GM06990 (cell line): ENCODE measurements around the gene HYAL2.

Experiments used
- DNase-seq: peaks from one replicate; pipeline ENCODE4 v3.0.0-alpha.2; 2011; ENCODE audit not compliant: insufficient read length; ENCODE audit errors: extremely low read depth
- H3K27me3 ChIP-seq: replicated peaks from 2 replicates; pipeline ENCODE4 v1.6.0; 2011; ENCODE audit warnings: low read length; ENCODE audit not compliant: control insufficient read depth, insufficient read depth
- H3K36me3 ChIP-seq: 2 replicates; pipeline ENCODE4 v1.5.1; 2011; ENCODE audit warnings: low read length; ENCODE audit not compliant: control insufficient read depth, insufficient read depth
- H3K4me3 ChIP-seq: replicated peaks from 2 replicates; pipeline ENCODE4 v1.5.1; 2011; ENCODE audit warnings: low read depth, mild to moderate bottlenecking, control low read depth, low read length
- CTCF ChIP-seq: IDR thresholded peaks from 2 replicates; pipeline ENCODE4 v1.5.1; 2011; ENCODE audit warnings: low read length, control low read depth, mild to moderate bottlenecking, inconsistent platforms; ENCODE audit not compliant: insufficient read depth, poor library complexity, severe bottlenecking

The HYAL2 gene

DNA sequence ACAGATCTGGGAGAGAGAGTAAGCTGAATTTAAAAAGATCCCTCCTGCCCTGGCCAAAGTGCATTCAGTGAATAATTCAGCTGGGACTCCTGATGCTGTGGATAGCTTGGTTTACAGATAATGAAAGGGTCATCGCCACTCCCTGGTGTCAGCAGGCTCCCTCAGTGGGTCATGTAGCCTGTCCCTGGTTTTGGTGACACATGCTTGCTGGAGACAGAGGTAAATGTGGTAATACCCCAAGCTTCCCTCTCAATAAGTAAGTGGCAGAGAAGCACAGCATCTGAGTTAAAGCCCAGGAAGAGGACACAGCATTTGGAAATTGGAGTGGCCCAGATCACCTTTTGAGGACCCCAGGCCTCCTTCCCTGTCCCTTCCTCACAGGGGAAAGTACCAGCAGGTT lies 34.9 kb upstream of the HYAL2 start:
- Histone ChIP-seq H3K4me3 (peak overlapping the region; percentile 82), H3K36me3 (peaks cover 29% of the 10 kb centered on the region), H3K27me3 (no peaks in the 10 kb centered on the region)
- DNase-seq: no peak
- TF ChIP-seq CTCF: no peak

DNA sequence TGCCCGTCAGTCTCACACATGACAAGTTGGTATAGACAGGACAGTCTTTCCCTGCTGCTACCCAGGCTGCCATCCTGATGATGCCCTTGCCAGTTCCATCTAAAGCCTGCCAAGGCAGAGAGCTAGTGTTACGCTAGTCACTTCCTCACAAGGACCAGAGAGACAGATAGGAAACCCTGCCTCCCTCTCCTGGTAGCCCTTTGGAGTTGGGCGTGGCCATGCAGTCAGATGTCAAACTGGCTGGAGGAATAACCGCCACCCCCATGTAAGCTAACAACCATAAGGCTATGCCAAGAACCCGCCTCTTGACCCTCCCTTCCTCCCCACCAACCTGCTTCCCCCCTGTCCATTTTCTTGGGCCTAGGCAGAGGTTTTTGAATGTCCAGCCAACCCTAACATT lies 34.0 kb upstream of the HYAL2 start:
- TF ChIP-seq CTCF: no peak
- DNase-seq: no peak
- H3K27me3 ChIP-seq: no peaks in the 10 kb centered on the region
- H3K4me3 ChIP-seq: 0 out of 2 replicates have a peak overlapping the region, but pooled peaks have one; percentile 82
- H3K36me3 ChIP-seq: peaks cover 29% of the 10 kb centered on the region

DNA sequence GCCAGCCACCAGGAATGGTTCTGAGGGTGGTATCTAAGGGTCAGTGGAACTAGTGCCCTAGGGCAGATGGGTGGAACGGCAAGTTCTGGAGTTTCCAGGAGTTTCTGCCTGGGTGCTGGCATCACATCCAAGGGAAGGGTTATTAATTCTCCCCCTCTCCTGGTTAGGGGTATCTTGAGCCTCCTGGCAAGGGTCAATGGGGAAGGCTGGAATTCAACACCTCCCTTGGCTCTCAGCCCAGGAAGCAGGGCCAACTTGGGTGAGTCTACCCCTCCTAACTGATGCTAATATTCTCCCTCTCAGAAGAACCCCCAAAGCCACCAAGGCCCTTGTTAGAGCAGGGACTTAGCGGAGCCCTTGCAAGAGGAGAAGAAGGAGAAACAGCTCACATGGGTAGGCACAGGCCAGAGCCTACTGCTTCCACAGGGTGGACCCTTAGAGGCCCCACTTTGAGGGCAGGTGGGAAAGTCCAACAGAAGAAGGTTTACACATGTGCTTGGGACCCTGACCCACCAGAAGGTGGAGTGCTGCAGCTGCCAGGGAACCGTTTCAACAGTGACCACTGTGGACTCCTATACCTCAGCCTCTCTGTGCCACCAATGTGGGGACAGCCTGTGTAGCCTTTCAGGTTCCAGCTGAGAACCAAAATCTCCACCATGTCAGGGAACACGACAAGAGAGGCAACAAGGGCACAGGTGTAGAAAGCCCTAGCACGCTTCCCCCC lies 33.4 kb upstream of the HYAL2 start:
- peaks cover 29% of the 10 kb centered on the region for H3K36me3 ChIP-seq
- no peaks in the 10 kb centered on the region for H3K27me3 ChIP-seq
- TF ChIP-seq CTCF: no peak
- no peak overlapping the region for H3K4me3 ChIP-seq
- DNase-seq: no peak

- no peak for DNase-seq
Measured at GRCh38 chr3:50354850-50355249, 32.3 kb upstream of the HYAL2 start.

GRCh38 chr3:50354186-50354764 lies 31.7 kb upstream of the HYAL2 start:
- Histone ChIP-seq H3K4me3 (no peak overlapping the region), H3K27me3 (no peaks in the 10 kb centered on the region), H3K36me3 (peaks cover 29% of the 10 kb centered on the region)
- TF ChIP-seq CTCF: no peak
- no peak for DNase-seq

More at GRCh38 chr3:50354850-50355249, 32.3 kb upstream of the HYAL2 start:
- Histone ChIP-seq H3K4me3 (no peak overlapping the region), H3K36me3 (peaks cover 29% of the 10 kb centered on the region), H3K27me3 (no peaks in the 10 kb centered on the region)
- TF ChIP-seq CTCF: no peak
